Measurements from ENCODE around the gene CTIF. TPM values are rescaled to one million over a fixed set of nuclear protein-coding genes. Genes with fewer than 3 reads are reported as not detected.

CTIF gene
- total RNA-seq, 6 donors from 2014 or later, result 32.1 to 62.4 (median 47.8) TPM

DNA sequence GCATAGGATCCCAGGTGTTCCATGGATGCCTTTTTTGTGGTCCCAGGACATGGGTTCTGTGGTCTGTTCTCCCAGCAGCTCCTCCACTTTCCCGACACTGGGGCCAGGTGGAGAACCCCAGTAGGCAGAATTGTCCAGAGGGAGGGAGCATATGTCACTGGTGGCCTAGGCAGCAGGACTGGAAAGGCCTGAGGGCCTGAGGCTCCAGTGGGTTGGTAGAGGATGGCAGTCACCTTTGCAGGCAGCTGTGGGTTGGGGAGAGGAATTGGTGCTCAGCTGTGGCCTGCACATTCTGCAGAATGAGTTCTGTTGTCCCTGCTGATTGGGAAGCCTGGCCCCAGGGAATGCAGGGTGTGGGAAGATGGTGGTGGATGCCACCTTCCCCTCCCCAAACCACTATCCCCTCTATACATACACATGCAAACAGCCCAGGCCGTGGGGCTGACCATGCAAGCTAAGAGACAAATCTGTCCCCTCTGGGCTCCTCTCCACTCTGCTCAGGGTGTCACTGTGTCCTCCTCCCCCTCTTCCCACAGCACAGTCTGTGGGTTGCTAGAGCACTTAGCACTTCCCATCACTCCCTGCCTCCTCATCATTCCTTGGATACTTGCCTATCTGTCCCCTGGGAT is 11.4 kb downstream of the CTIF start:
- no peak overlapping the region for H3K27ac ChIP-seq
- TF ChIP-seq EP300 (IDR thresholded peaks at IDR 0.05), result no peak
- no peak for TF ChIP-seq POLR2A (IDR thresholded peaks at IDR 0.05)
- no peak for TF ChIP-seq POLR2AphosphoS5 (IDR thresholded peaks at IDR 0.05)
- TF ChIP-seq, protein P1, sequence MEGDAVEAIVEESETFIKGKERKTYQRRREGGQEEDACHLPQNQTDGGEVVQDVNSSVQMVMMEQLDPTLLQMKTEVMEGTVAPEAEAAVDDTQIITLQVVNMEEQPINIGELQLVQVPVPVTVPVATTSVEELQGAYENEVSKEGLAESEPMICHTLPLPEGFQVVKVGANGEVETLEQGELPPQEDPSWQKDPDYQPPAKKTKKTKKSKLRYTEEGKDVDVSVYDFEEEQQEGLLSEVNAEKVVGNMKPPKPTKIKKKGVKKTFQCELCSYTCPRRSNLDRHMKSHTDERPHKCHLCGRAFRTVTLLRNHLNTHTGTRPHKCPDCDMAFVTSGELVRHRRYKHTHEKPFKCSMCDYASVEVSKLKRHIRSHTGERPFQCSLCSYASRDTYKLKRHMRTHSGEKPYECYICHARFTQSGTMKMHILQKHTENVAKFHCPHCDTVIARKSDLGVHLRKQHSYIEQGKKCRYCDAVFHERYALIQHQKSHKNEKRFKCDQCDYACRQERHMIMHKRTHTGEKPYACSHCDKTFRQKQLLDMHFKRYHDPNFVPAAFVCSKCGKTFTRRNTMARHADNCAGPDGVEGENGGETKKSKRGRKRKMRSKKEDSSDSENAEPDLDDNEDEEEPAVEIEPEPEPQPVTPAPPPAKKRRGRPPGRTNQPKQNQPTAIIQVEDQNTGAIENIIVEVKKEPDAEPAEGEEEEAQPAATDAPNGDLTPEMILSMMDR (IDR thresholded peaks at IDR 0.05), result no peak
- H3K9me3 ChIP-seq, result no peaks in the 10 kb centered on the region
- peaks cover 0 to 6% (median 0%) of the 10 kb centered on the region in 4 donors for H3K36me3 ChIP-seq
- no peak overlapping the region for H3K4me3 ChIP-seq
- ATAC-seq (ENCODE audit: low FRiP score in 2 of 2) (no peak), DNase-seq (no peak)
- 91 to 92% methylated on average over 2 of the region's 2 CpGs for WGBS, 2 donors
- peaks cover 12 to 33% (median 25%) of the 10 kb centered on the region in 4 donors for H3K4me1 ChIP-seq
- H3K27me3 ChIP-seq, result no peaks in the 10 kb centered on the region

DNA sequence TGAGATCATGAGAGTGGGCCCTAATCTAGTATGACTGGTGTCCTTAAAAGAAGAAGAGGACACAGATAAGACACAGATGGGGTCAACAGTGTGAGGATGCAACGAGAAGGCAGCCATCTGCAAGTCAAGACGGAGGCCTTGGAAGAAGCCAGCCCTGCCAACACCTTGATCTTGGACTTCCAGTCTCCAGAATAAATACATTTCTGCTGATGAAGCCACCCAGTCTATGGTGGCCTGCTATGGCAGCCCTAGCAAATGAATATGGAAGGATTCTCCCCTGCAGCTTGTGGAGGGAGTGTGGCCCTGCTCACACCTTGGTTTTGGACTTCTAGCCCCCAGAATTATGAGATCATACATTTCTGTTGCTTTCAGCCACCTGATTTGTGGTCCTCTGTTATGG is 12.3 kb downstream of the CTIF start:
- Histone ChIP-seq H3K9me3 (no peaks in the 10 kb centered on the region), H3K27me3 (no peaks in the 10 kb centered on the region), H3K4me3 (no peak overlapping the region), H3K27ac (no peak overlapping the region), H3K36me3 (peaks cover 0 to 11% (median 0%) of the 10 kb centered on the region in 4 donors), H3K4me1 (peaks cover 3 to 24% (median 16%) of the 10 kb centered on the region in 4 donors)
- no peak for DNase-seq
- WGBS, 2 donors, result 92 to 93% methylated on average over 2 of the region's 2 CpGs
- ATAC-seq (ENCODE audit: low FRiP score in 2 of 2), result no peak
- no peak for TF ChIP-seq POLR2AphosphoS5 (IDR thresholded peaks at IDR 0.05)
- no peak for TF ChIP-seq POLR2A (IDR thresholded peaks at IDR 0.05)
- TF ChIP-seq EP300 (IDR thresholded peaks at IDR 0.05), result no peak
- TF ChIP-seq, protein P1 (IDR thresholded peaks at IDR 0.05), result no peak

DNA sequence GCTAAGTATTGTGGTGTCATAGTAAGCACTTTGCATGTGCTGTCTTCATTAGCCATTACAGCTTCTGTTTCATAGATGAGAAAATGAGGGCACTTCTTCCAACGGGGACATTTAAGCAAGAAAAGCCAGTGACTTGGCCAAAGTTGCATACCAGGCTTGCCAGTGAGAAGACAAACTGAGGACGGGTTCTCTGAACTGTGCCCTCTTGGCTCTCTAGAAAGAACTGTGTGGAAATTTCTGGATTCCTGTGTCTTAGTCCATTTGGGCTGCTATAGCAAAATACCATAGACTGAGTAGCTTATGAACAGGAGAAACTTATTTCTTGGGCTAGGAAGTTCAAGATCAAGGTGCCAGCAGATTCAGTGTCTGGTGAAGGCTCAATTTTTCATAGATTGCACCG is 13.3 kb downstream of the CTIF start:
- TF ChIP-seq, protein P1 (IDR thresholded peaks at IDR 0.05), result no peak
- TF ChIP-seq EP300 (IDR thresholded peaks at IDR 0.05), result no peak
- no peak for TF ChIP-seq POLR2AphosphoS5 (IDR thresholded peaks at IDR 0.05)
- no peak for TF ChIP-seq POLR2A (IDR thresholded peaks at IDR 0.05)
- Histone ChIP-seq H3K9me3 (no peaks in the 10 kb centered on the region), H3K27ac (no peak overlapping the region), H3K36me3 (peaks cover 0 to 15% (median 0%) of the 10 kb centered on the region in 4 donors), H3K4me3 (no peak overlapping the region), H3K4me1 (peaks cover 0 to 18% (median 14%) of the 10 kb centered on the region in 4 donors), H3K27me3 (no peaks in the 10 kb centered on the region)
- ATAC-seq (ENCODE audit: low FRiP score in 2 of 2) (no peak), DNase-seq (no peak)
- 85 to 100% methylated on average over 3 of the region's 3 CpGs for WGBS, 2 donors

DNA sequence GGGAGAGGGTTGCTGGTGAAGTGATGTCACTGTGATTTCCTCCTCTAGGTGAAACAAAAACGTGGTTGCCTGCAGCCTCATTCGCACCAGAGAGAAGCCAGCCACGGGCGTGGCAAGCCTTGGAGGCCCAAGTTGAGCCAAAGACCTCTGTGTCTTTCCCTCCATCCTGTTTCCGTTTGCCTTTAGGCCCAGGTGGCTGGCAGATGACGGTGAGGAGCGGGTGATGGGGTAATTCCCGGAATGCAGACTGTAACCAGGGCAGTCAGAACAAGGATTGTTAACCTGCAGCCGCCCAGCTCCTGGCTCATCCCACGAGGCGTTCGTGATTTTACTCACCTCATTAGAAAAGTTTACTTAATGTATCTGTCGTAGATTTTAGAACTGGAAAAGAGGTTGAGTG is 14.4 kb downstream of the CTIF start:
- Histone ChIP-seq H3K4me1 (peaks cover 0 to 9% (median 7%) of the 10 kb centered on the region in 4 donors), H3K27me3 (no peaks in the 10 kb centered on the region), H3K36me3 (peaks cover 0 to 15% (median 0%) of the 10 kb centered on the region in 4 donors), H3K27ac (no peak overlapping the region), H3K9me3 (no peaks in the 10 kb centered on the region), H3K4me3 (no peak overlapping the region)
- TF ChIP-seq, protein P1 (IDR thresholded peaks at IDR 0.05), result no peak
- TF ChIP-seq POLR2A (IDR thresholded peaks at IDR 0.05) (no peak), EP300 (IDR thresholded peaks at IDR 0.05) (no peak), POLR2AphosphoS5 (IDR thresholded peaks at IDR 0.05) (no peak)
- WGBS, 2 donors, result 87 to 88% methylated on average over 13 of the region's 13 CpGs
- DNase-seq (no peak), ATAC-seq (ENCODE audit: low FRiP score in 2 of 2) (no peak)
